Endometrial microvascular endothelial cells (primary cell): ENCODE data around the gene IRF2BPL. TPM values are rescaled to one million over a fixed set of nuclear protein-coding genes. Genes with fewer than 3 reads are reported as not detected.

Experiments used
- in situ Hi-C: cut with HindIII; loops from 2 replicates; pipeline ENCODE4 v1.10.0; 2017; ENCODE audit warnings: low sequenced_read_pairs, low pct_unique_long_range_greater_than_20kb; ENCODE audit errors: inconsistent ontology term
- total RNA-seq: library from RNA; depleted of rRNA; stranded (reverse); fragments of >200 nt; gene quantifications from one replicate; pipeline ENCODE4 v1.2.3, GENCODE V29; 2015; ENCODE audit errors: inconsistent ontology term

IRF2BPL gene
- total RNA-seq, 1 donor from 2014 or later = 21.6 TPM

- in situ Hi-C loops = no loop called here
These were observed 53.5 kb downstream of the IRF2BPL start for GRCh38 chr14:76975051-76975450.

Other genes starting within 250 kb of the IRF2BPL start
- 10.2 TPM for gene ANGEL1, start 215.8 kb downstream of the IRF2BPL start, total RNA-seq
- gene LRRC74A, start 202.3 kb downstream of the IRF2BPL start, total RNA-seq = not detected
- 31.9 TPM for gene CIPC, start 69.5 kb upstream of the IRF2BPL start, total RNA-seq
- gene ZDHHC22, start 113.1 kb upstream of the IRF2BPL start, total RNA-seq = not detected
- not detected for gene TMEM63C, start 153.1 kb upstream of the IRF2BPL start, total RNA-seq
- not detected for gene NGB, start 242.5 kb upstream of the IRF2BPL start, total RNA-seq